Measurements from ENCODE around the gene DHRSX. TPM values are rescaled to one million over a fixed set of nuclear protein-coding genes. Genes with fewer than 3 reads are reported as not detected.
"Not testable (repeated sequence)": the region's sequence is repeated elsewhere in the genome, so short reads cannot be mapped to it uniquely, and the experiment has no call there.

DHRSX gene
- total RNA-seq, 4 donors from 2014 or later: 8.2 to 35.7 (median 16.1) TPM

- no peaks in the 10 kb centered on the region for H3K4me1 ChIP-seq
- no peak overlapping the region for H3K4me3 ChIP-seq
- H3K27me3 ChIP-seq: no peaks in the 10 kb centered on the region
- no peaks in the 10 kb centered on the region for H3K9me3 ChIP-seq
- peaks cover 8% of the 10 kb centered on the region for H3K36me3 ChIP-seq
- DNase-seq (ENCODE audit: low spot score in 2 of 2): no peak
- no peak overlapping the region for H3K27ac ChIP-seq
- WGBS: 93% methylated on average over 3 of the region's 3 CpGs
- TF ChIP-seq POLR2AphosphoS5 (IDR thresholded peaks at IDR 0.05) (no peak), CTCF (IDR thresholded peaks at IDR 0.05) (no peak), POLR2A (IDR thresholded peaks at IDR 0.05) (no peak), EP300 (IDR thresholded peaks at IDR 0.05) (no peak)
Measured at GRCh38 chrX:2284133-2284532, 216.6 kb downstream of the DHRSX start.

GRCh38 chrX:2283111-2283859, 217.5 kb downstream of the DHRSX start:
- DNase-seq (ENCODE audit: low spot score in 2 of 2): no peak
- no peaks in the 10 kb centered on the region for H3K4me1 ChIP-seq
- WGBS: 84% methylated on average over 21 of the region's 21 CpGs
- peaks cover 5% of the 10 kb centered on the region for H3K36me3 ChIP-seq
- H3K4me3 ChIP-seq: no peak overlapping the region
- TF ChIP-seq POLR2A (IDR thresholded peaks at IDR 0.05) (no peak), EP300 (IDR thresholded peaks at IDR 0.05) (no peak), CTCF (IDR thresholded peaks at IDR 0.05) (no peak), POLR2AphosphoS5 (IDR thresholded peaks at IDR 0.05) (no peak)
- H3K9me3 ChIP-seq: no peaks in the 10 kb centered on the region
- no peak overlapping the region for H3K27ac ChIP-seq
- no peaks in the 10 kb centered on the region for H3K27me3 ChIP-seq

- H3K4me1 ChIP-seq: no peaks in the 10 kb centered on the region
- no peak for DNase-seq (ENCODE audit: low spot score in 2 of 2)
- TF ChIP-seq POLR2AphosphoS5 (IDR thresholded peaks at IDR 0.05): no peak
- TF ChIP-seq EP300 (IDR thresholded peaks at IDR 0.05): no peak
- TF ChIP-seq CTCF (IDR thresholded peaks at IDR 0.05): no peak
- TF ChIP-seq POLR2A (IDR thresholded peaks at IDR 0.05): no peak
- H3K9me3 ChIP-seq: no peaks in the 10 kb centered on the region
- H3K36me3 ChIP-seq: peaks cover 5% of the 10 kb centered on the region
- no peak overlapping the region for H3K4me3 ChIP-seq
- H3K27ac ChIP-seq: no peak overlapping the region
- H3K27me3 ChIP-seq: no peaks in the 10 kb centered on the region
- 86% methylated on average over 5 of the region's 5 CpGs for WGBS
Measured at GRCh38 chrX:2282490-2283090, 218.2 kb downstream of the DHRSX start.

- TF ChIP-seq POLR2AphosphoS5 (IDR thresholded peaks at IDR 0.05) (no peak), CTCF (IDR thresholded peaks at IDR 0.05) (no peak), EP300 (IDR thresholded peaks at IDR 0.05) (no peak), POLR2A (IDR thresholded peaks at IDR 0.05) (no peak)
- H3K4me1 ChIP-seq: no peaks in the 10 kb centered on the region
- 51% methylated on average over 5 of the region's 5 CpGs for WGBS
Measured at GRCh38 chrX:2272337-2272736, 228.4 kb downstream of the DHRSX start.

GRCh38 chrX:2271595-2271994, 229.2 kb downstream of the DHRSX start:
- not testable (repeated sequence) for H3K9me3 ChIP-seq, H3K4me1 ChIP-seq, H3K27ac ChIP-seq, H3K36me3 ChIP-seq, H3K4me3 ChIP-seq, H3K27me3 ChIP-seq
- 93% methylated on average over 10 of the region's 10 CpGs for WGBS
- DNase-seq (ENCODE audit: low spot score in 2 of 2): peak in 1 of 2 donors; percentile 61

More at GRCh38 chrX:2272337-2272736, 228.4 kb downstream of the DHRSX start:
- peak; percentile 5 to 44 for DNase-seq (ENCODE audit: low spot score in 2 of 2)
- H3K9me3 ChIP-seq: no peaks in the 10 kb centered on the region
- H3K27me3 ChIP-seq: no peaks in the 10 kb centered on the region
- H3K27ac ChIP-seq: no peak overlapping the region
- no peak overlapping the region for H3K4me3 ChIP-seq
- no peaks in the 10 kb centered on the region for H3K36me3 ChIP-seq

GRCh38 chrX:2270783-2271182, 230.0 kb downstream of the DHRSX start:
- H3K4me1 ChIP-seq; DNase-seq (ENCODE audit: low spot score in 2 of 2): not testable (repeated sequence)

More at GRCh38 chrX:2270783-2271182, 230.0 kb downstream of the DHRSX start:
- H3K36me3 ChIP-seq: peaks cover 13% of the 10 kb centered on the region
- not testable (repeated sequence) for H3K9me3 ChIP-seq, H3K4me3 ChIP-seq, H3K27ac ChIP-seq, H3K27me3 ChIP-seq
- WGBS: 95% methylated on average over 4 of the region's 4 CpGs
